Stimulated activated CD4-positive, alpha-beta T cell treated with anti-CD3 and anti-CD28 coated beads, TNF-alpha, amount 100 ng/mL, for 48 hours (primary cell): ENCODE data around the gene GPSM3.
"Not testable (repeated sequence)": the region's sequence is repeated elsewhere in the genome, so short reads cannot be mapped to it uniquely, and the experiment has no call there.

Experiments used
- DNase-seq, 3 donors: peaks; one replicate each; pipeline ENCODE4 v3.0.0-alpha.2; 2020; ENCODE audit warnings: low read depth in 3 of 3

Gene GPSM3, protein sequence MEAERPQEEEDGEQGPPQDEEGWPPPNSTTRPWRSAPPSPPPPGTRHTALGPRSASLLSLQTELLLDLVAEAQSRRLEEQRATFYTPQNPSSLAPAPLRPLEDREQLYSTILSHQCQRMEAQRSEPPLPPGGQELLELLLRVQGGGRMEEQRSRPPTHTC

GRCh38 chr6:32192608-32193039 is at the start of gene GPSM3:
Gene GPSM3 (minus strand): TSS chr6:32192643. CDS start chr6:32192513, 130 bp downstream.
- DNase-seq = no peak

DNA sequence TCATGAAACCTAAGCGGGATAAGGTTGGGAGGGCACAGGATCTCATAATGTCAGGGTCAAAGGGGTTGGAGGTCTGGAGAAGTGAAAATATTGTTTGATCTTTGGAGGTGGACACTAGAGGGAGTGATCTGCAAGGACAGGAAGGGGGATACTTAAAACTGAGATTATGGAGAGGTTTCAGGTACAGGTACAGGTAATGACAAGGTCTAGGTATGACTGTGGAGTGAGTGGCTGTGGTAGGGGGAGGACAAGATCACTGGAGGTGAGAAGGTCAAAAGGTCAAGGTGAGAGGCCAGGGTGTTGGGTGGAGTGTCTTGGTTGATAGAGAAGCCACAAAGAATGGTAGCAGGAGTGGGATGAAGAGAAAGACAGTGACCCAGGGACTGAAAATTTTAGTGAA is 48.2 kb upstream of the GPSM3 start:
- no peak for DNase-seq

DNA sequence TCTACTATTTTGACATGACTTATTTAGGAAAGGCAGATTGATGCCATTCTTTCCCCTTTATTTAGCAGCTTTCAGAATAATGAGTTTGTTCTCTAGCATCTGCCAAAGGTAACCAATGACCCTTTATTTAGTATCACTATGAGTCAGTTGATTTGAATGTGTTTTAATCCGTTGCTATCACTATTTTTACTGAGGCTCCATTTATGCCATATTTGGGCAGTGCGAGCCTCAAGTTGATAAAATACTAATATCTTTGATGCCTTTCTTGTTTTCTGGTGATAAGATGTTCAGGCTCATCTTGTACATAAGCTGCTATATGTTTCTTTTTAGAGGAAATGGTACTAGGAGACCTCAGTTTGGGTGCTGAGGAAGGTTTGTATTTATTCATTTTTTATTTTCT is 47.0 kb upstream of the GPSM3 start:
- no peak for DNase-seq

DNA sequence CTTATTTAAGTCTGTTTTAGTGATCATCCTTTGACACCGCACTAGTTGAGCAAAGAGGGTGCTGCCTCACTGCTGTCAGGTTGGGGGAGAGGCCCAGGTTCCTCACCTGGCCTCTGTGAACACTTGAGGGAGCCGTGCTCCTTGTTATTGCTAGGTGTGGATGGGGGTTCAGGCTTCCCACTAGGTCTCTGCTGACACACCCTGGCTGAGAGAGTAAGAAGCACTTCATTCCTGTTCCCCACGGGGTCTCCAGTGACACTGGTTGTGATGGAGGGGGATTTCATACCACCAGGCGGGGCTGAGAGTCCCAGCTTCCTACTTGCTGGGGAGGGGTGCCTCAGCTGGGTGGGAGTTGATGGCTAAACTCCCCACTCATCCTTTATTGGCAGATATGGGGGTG is 42.5 kb upstream of the GPSM3 start:
- no peak for DNase-seq

DNA sequence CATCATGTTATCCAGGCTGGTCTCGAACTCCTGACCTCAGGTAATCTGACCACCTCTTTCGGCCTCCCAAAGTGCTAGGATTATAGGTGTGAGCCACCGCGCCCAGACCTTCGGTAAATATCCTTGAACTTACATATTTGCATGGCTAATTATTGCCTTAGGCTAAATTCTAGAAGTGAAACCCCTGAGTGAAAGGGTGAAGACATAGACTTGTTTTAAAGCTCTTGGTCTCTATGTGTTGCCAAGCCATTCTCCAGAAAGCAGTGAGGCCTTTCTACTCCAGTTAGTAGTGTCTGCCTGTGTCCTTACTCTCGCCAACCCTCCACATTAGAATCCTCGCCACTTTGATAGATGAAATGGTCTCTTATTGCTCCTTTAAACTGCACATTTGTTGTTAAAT is 34.0 kb upstream of the GPSM3 start:
- no peak for DNase-seq

DNA sequence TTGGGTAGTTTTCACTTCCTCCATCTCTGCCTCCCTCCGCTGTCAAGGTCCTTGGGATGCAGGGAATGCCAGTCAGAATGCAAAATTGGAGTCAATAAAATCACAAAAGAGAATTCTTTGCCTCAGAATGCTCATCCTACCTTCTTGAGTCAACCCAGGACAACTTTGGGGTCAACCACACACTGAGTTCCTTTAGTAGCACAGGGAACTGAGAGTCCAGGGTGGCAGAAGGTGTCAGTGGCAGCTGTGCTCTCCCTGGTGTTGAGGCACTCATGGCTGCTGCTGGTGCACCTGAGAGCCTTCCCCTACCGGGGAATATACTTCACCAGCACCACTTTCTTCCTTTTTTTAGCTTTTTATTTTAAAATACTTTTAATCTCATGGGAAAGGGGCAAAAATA is 32.3 kb upstream of the GPSM3 start:
- no peak for DNase-seq

DNA sequence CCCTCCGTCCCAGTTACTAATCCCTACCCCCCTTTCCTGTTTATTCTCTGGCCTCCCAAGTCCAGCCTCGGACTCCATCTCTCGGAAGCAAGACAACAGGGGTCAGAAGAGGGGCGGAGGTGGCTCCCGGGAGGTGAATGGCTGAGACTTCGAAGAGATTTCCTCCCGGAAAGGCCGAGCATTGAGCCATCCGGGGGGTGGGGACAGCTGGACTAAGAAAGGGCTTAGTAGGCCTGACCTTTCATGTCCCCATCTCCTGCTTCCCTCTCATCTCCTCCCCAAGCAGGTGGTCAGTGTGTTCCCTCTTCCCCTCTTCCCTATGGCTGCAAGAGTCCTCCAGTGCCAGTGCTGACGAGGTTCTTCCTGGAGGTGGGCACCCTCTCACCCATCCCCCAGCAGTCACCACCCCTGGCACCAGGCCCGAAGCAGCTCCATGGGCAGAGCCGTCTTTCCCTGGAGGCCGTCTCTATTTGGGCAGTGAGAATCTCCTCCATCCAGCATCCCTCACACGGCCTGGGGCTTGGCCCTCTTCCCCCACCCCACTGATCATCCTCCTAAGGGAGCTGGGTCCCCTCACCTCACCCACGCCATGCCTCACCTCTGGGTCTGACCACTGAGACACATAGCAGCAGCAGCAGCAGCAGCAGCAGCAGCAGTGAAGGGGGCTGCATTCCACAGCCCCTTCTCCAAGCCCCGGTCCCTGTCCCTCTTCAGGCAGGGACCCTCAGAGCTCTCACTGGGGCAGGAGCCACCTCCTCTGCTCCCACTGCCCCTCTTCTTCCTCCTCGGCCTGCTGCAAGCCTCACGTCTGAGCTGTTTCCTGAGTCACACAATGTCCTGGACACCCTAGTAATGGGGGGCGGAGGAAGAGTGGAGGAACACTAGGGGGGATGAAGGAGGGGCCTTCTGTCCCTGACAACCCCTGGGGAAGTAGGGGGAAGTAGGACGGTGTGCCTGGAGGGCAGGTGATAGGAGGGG is 31.1 kb upstream of the GPSM3 start, which contains the start of gene NOTCH4:
Gene NOTCH4, minus strand, starts transcription at position 810 of the 978 bp plus-strand sequence. Its CDS starts 139 bp downstream, at position 671.
- no peak for DNase-seq

GRCh38 chr6:32222333-32223230 is 30.1 kb upstream of the GPSM3 start:
- no peak for DNase-seq

- DNase-seq = no peak
Measured at GRCh38 chr6:32220021-32220420, 27.6 kb upstream of the GPSM3 start.

GRCh38 chr6:32218167-32218566 is 25.7 kb upstream of the GPSM3 start:
- DNase-seq = no peak

DNA sequence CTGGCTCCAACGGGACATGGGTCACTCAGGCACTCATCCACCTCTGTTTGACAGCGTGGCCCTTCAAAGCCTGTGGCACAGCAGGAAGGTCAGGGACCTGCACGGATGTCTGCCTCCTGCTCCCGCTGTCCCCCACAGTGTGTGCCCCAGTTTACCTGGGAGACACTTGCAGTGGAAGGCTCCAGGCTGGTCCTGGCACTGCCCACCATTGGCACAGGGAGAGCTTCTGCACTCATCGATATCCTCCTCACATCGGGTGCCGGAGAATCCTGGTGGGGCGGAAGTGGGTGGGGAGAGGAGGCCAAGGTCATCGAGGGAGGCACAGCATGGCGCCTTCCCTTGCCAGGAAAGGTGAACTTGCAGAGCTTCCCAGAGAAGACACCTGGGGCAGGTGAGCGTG is 24.6 kb upstream of the GPSM3 start:
- no peak for DNase-seq

DNA sequence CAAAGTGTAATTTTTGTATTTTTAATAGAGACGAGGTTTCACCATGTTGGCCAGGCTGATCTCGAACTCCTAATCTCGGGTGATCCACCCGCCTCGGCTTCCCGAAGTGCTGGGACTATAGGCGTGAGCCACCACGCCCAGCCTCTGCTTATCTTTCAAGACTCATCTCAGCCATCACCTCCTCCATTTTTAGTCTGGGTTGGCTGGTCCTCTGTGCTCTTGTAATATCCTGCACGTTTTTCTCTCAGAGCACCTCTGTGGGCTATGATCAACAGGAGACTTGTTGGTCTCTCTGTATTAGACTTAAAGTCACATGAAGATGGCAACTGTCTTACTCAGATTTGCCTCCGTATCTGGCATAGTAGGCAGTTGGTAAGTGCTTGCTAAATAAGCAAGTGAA is 23.8 kb upstream of the GPSM3 start:
- DNase-seq = no peak

DNA sequence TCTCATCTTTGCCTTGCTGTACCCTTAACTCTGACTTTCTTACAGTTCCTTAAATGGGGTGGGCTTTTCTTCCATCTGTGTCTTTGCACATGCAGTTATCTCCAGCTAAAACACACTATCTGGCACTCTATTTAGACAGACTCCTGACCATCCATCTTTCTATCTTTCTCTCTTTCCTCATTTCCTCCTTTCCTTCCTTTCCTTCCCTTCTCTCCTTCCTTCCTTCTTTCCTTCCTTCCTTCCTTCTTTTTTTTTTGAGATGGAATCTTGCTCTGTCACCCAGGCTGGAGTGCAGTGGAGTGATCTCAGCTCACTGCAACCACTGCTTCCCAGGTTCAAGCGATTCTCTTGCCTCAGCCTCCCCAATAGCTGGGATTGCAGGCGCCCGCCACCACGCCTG is 23.2 kb upstream of the GPSM3 start:
- DNase-seq = no peak

GRCh38 chr6:32214126-32214525 is 21.7 kb upstream of the GPSM3 start:
- DNase-seq = no peak

DNA sequence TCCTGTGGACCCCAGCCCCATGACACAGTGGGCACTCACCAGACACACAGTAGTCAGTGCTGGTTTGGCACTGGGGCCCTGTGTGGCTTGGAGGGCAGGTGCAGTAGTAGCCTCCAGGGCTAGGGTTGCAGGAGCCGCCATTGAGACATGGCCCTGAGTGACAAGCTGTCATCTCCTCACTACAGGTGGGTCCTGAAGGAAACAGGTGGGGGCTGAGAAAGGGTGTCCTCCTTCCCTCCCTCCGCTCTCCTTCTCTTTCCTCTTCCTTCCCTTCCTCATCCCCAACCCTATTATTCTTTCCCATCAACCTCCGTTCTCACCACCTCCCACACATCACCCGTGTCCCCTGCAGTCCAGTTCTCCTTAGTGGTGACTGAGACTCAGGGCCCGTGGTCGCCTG is 21.2 kb upstream of the GPSM3 start:
- DNase-seq = no peak

DNA sequence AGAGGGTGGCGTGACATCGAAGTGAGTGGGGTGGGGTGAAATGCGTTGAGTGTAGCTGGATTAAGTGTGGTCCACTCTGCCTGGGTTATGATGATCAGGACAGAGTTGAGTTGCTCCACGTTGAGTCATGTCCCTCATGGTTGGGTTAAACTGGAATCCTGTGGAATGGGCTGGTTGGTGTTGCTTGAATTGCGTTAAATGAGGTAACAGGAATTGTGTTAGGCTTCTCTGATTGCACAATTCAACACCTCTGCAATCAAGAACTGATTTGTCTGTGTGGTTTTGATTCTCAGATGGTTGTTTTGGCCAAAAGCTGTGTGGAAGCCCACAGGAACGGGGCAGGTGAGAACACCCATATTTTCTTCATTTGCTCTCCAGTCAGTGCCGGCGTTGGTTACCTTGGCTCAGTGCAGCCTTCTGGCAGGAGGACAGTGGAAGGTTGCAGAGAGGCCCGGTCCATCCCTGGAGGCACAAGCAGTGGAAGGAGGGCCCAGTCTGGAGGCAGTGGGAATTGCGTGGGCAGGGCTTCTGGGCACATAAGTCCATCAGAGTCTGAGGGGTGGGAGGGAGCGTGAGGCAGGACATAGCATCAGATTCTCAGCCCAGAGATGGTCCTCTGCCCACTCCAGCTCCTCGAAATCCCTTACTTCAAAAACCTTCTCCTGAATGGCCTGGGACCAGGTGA is 19.8 kb upstream of the GPSM3 start:
- no peak for DNase-seq

DNA sequence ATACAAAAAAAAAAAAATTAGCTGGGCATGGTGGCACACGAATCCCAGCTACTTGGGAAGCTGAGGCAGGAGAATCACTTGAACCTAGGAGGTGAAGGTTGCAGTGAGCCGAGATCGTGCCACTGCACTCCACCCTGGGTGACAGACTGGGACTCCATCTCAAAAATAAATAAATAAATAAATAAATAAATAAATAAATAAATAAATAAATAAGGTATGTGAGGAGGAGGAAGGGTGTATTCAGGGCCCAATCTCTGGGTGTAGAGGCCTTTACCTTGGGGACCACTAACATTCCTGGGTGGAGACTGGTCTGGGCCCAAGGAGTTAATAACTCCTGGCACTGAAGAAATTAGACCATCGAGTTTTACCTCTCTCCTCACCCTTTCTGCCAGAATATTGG is 19.0 kb upstream of the GPSM3 start:
- not testable (repeated sequence) for DNase-seq

- DNase-seq = no peak
Measured at GRCh38 chr6:32210191-32210601, 17.8 kb upstream of the GPSM3 start.

DNA sequence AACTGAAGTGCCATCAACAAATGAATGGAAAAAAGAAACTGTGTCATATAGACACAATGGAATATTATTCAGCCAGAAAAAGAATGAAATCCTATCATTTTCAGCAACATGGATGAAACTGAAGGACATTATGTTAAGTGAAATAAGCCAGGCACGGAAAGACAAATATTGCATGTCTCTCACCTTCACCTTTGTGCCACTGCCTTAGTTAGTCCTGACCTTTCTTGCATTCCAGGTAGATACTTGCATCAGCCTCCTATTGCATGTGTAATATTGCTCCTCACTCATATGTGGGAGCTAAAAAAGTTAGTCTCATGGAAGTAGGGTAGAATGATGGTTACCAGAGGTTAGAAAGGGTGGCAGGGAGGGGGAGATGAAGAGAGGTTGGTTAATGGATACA is 16.6 kb upstream of the GPSM3 start:
- no peak for DNase-seq

- DNase-seq = no peak
Measured at GRCh38 chr6:32204268-32204715, 11.8 kb upstream of the GPSM3 start.
